Body of pancreas (tissue), 4 donors: ENCODE data around the gene TTC39C.

Experiments used
- CTCF ChIP-seq, 7 experiments: fragments of 450-650 bp in 4 of 7; fragments of 200-600 bp in 3 of 7; sonication (generic) in 3 of 7; IDR thresholded peaks; one replicate each; pipeline ENCODE4 v1.5.1; 2016 to 2019; ENCODE audit warnings: antibody characterized with exemption in 7 of 7
- POLR2A ChIP-seq, 3 donors: fragments of 450-650 bp; IDR thresholded peaks; one replicate each; pipeline ENCODE4 v1.6.1; 2016; ENCODE audit warnings: antibody characterized with exemption in 3 of 3, mild to moderate bottlenecking in 2 of 3

- TF ChIP-seq CTCF (IDR thresholded peaks at IDR 0.05) (no peak), POLR2A (IDR thresholded peaks at IDR 0.05) (no peak)
These were observed 7.0 kb downstream of the TTC39C start for GRCh38 chr18:24021505-24021904.
